GM12872 (cell line): ENCODE measurements around the gene METTL5.

Experiments
- CTCF ChIP-seq: IDR thresholded peaks from 3 replicates; pipeline ENCODE4 v1.5.1; 2011; ENCODE audit warnings: low read depth, mild to moderate bottlenecking, low read length, moderate library complexity; ENCODE audit not compliant: insufficient read depth

The METTL5 gene

GRCh38 chr2:169797601-169798000 lies 27.1 kb downstream of the METTL5 start:
- no peak for TF ChIP-seq CTCF

- TF ChIP-seq CTCF, result no peak
These were observed 28.3 kb downstream of the METTL5 start for GRCh38 chr2:169796441-169796840.

- TF ChIP-seq CTCF, result no peak
These were observed 29.5 kb downstream of the METTL5 start for GRCh38 chr2:169795181-169795580.

GRCh38 chr2:169790581-169790980 lies 34.1 kb downstream of the METTL5 start:
- no peak for TF ChIP-seq CTCF

- TF ChIP-seq CTCF, result no peak
These were observed 42.2 kb downstream of the METTL5 start for GRCh38 chr2:169782513-169782912.

GRCh38 chr2:169781249-169782013 lies 43.3 kb downstream of the METTL5 start:
- no peak for TF ChIP-seq CTCF

- no peak for TF ChIP-seq CTCF
These were observed 46.3 kb downstream of the METTL5 start for GRCh38 chr2:169778446-169778845.
